Mucosa of descending colon (tissue), 3 donors: ENCODE results near the gene PRM2. TPM values are rescaled to one million over a fixed set of nuclear protein-coding genes. Genes with fewer than 3 reads are reported as not detected.
"Not testable (repeated sequence)": the region's sequence is repeated elsewhere in the genome, so short reads cannot be mapped to it uniquely, and the experiment has no call there.

Experiments used
- ATAC-seq: fragments of 200-7000 bp; cut with Tn5 transposase; one replicate; pipeline ENCODE4 v1.9.1; 2020; ENCODE audit warnings: mild to moderate bottlenecking, moderate library complexity
- DNase-seq, 3 donors: peaks; one replicate each; pipeline ENCODE4 v3.0.0-alpha.2; 2020
- H3K36me3 ChIP-seq: fragments of 200-600 bp; one replicate; pipeline ENCODE4 v1.8.0; 2021; ENCODE audit warnings: low read depth, mild to moderate bottlenecking
- H3K4me1 ChIP-seq: fragments of 200-600 bp; one replicate; pipeline ENCODE4 v1.8.0; 2021; ENCODE audit warnings: low read depth, mild to moderate bottlenecking
- H3K4me3 ChIP-seq: fragments of 200-600 bp; one replicate; pipeline ENCODE4 v1.8.0; 2021; ENCODE audit warnings: mild to moderate bottlenecking
- H3K9me3 ChIP-seq: fragments of 200-600 bp; one replicate; pipeline ENCODE4 v1.8.0; 2021; ENCODE audit warnings: mild to moderate bottlenecking
- CTCF ChIP-seq: fragments of 200-600 bp; IDR thresholded peaks from one replicate; pipeline ENCODE4 v1.8.0; 2022; ENCODE audit warnings: antibody characterized with exemption, mild to moderate bottlenecking
- intact Hi-C, 2 donors: fragments of 100-400 bp; cut with DNase I in 1 of 2; cut with micrococcal nuclease in 1 of 2; formaldehyde crosslinking; loops; one replicate each; pipeline versions ENCODE4 v1.11.0 to v1.11.1; 2022; cut with DNase I, micrococcal nuclease
- total RNA-seq, 3 donors: library from RNA; stranded (reverse); fragmentation: NEBNext Ultra II Directional in 2 of 3; extraction: Animal tissue kit (Norgen Biotek cat#: 25700) in 2 of 3; gene quantifications; one replicate each; pipeline versions ENCODE4 v1.2.1 to v1.2.4, GENCODE V29; 2021 to 2023
- donor health status: DM: no; HTN: no; CAD: no; lungs with moderate emphysema.
- donor health status: DM: no; HTN: no; CAD: no.
- donor health status: DM: no; HTN: yes; CAD: no.

The PRM2 gene
- total RNA-seq, 3 donors from 2014 or later = not detected

- TF ChIP-seq CTCF = no peak
- no peaks in the 10 kb centered on the region for H3K36me3 ChIP-seq
- H3K9me3 ChIP-seq = no peaks in the 10 kb centered on the region
- DNase-seq (no peak), ATAC-seq (no peak)
- H3K4me3 ChIP-seq = no peak overlapping the region
- H3K4me1 ChIP-seq = no peaks in the 10 kb centered on the region
- intact Hi-C loops = no loop called here
These were observed 14.0 kb upstream of the PRM2 start for GRCh38 chr16:11290102-11290893.

DNA sequence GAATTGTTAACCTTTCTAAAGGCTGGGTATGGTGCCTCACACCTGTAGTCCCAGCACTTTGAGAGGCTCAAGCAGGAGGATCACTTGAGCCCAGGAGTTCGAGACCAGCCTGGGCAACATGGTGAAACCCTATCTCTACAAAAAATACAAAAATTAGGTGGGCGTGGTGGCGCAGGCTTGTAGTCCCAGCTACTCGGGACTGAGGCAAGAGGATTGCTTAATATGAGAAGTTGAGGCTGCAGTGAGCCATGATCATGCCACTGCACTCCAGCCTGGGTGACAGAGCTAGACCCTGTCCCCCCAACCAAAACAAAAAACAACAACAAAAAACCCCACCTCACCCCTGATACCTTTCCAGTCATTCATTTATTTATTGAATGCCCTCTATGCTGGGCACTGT is 13.4 kb upstream of the PRM2 start:
- not testable (repeated sequence) for H3K4me3 ChIP-seq

DNA sequence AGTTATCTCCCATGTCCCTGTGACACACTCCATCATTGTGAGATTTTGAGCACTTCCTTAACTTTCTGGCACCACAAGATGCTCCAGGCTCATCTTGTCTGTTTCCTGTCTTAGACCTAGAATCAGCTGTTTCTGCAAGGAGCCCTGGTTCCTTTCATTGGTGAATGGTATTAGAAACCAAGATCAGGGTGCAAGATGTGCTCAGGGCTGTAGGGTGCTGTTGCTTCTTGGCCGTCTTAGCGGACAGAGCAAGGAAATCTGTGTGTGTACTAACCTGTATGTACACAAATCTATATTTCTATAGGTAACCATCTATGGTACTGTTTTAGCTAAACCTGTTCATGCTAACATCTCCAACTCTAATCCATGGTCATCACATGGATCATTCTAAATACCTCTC is 12.9 kb upstream of the PRM2 start:
- intact Hi-C loops = no loop called here

More for the DNA sequence above, 13.4 kb upstream of the PRM2 start:
- intact Hi-C loops, H3K4me1 ChIP-seq, H3K36me3 ChIP-seq, ATAC-seq, H3K9me3 ChIP-seq, DNase-seq: not testable (repeated sequence)

GRCh38 chr16:11285842-11286241 is 9.6 kb upstream of the PRM2 start:
- ATAC-seq (no peak), DNase-seq (no peak)
- intact Hi-C loops = no loop called here
- Histone ChIP-seq H3K4me3 (no peak overlapping the region), H3K36me3 (no peaks in the 10 kb centered on the region), H3K9me3 (no peaks in the 10 kb centered on the region), H3K4me1 (no peaks in the 10 kb centered on the region)
- no peak for TF ChIP-seq CTCF

More for the DNA sequence above, 12.9 kb upstream of the PRM2 start:
- DNase-seq (no peak), ATAC-seq (no peak)
- Histone ChIP-seq H3K4me1 (no peaks in the 10 kb centered on the region), H3K36me3 (no peaks in the 10 kb centered on the region), H3K9me3 (no peaks in the 10 kb centered on the region), H3K4me3 (no peak overlapping the region)
- TF ChIP-seq CTCF = no peak

DNA sequence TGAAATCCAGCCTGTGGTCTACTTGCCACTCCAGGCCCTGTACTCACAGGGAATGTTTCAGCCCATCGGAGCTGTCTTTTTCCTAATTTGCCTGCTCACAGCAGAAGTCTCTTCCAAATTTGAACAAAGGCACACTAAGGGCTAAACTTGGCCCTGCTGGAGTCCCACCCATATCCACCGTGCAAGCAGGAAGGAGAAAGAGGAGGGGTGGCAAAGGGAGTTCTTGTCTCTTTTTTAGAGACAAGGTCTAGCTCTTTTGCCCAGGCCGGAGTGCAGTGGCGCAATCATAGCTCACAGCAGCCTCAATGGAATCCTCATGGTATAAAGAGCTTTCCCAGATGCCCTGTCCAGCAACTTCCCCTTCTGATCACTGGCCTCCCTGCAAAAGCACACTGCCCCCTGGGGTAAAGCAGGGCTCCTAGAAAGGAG is 7.6 kb upstream of the PRM2 start:
- DNase-seq (no peak), ATAC-seq (no peak)
- H3K4me3 ChIP-seq = no peak overlapping the region
- no peaks in the 10 kb centered on the region for H3K36me3 ChIP-seq
- H3K9me3 ChIP-seq = no peaks in the 10 kb centered on the region
- TF ChIP-seq CTCF = no peak
- H3K4me1 ChIP-seq = no peaks in the 10 kb centered on the region
- intact Hi-C loops = no loop called here

DNA sequence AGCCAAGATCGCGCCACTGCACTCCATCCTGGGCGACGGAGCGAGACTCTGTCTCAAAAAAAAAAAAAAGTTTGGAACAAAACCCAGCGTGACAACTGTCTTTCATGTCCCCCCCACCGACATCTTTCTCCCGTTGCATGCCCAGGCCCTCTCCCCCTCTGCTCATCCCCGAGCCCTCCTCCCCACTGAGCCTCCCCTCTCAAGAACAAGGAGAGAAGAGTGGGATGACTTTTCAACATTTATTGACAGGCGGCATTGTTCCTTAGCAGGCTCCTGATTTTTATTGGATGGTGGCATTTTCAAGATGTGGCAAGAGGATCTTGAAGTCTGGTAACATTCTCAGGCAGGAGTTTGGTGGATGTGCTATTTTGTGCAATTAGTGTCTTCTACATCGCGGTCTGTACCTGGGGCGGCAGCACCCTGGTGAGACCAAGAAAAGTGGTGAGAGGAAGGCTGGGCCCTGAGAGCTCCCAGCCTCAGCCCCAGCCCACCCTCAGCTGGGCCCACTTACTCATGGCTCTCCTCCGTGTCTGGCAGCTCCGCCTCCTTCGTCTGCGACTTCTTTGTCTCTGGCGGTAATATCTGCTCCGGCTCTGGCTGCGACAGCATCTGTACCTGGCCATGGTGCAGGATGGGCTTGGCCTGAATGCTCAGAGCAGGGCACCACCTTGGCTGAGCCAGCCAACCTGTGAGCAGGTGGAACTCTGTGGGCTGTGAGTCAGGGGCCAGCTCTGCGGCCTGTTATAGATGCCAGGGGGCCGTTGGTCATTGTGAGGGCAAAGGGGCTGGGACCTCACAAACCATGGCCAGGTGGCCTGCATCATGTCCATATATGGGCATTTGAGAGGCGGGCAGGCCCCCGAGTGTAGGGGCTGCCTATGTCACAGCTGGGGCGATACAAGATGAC is 4.6 kb upstream of the PRM2 start, which contains the start of gene PRM1:
Gene PRM1, minus strand, starts transcription at position 715 of the 907 bp plus-strand sequence. Its CDS starts 92 bp downstream, at position 623.
- Histone ChIP-seq H3K9me3 (no peaks in the 10 kb centered on the region), H3K4me1 (no peaks in the 10 kb centered on the region), H3K4me3 (no peak within 1 kb of the TSS), H3K36me3 (no peaks in the 10 kb centered on the region)
- ATAC-seq (no peak), DNase-seq (no peak)
- intact Hi-C loops = no loop called here
- no peak for TF ChIP-seq CTCF
